Muscle of arm (tissue), 12 donors: ENCODE data around the gene CDC42EP4. TPM values are rescaled to one million over a fixed set of nuclear protein-coding genes. Genes with fewer than 3 reads are reported as not detected.

Experiments used
- DNase-seq: peaks from one replicate; pipeline ENCODE4 v3.0.0-alpha.2; 2013
- polyA plus RNA-seq, 12 donors: library from polyadenylated mRNA; unstranded; fragments of 120-200 nt; gene quantifications; one replicate each; pipeline ENCODE4 v1.2.1, GENCODE V29; 2013; ENCODE audit not compliant: insufficient read length in 12 of 12

The CDC42EP4 gene
- polyA plus RNA-seq, 12 donors: 15.6 to 45.2 (median 20.1) TPM; not detected in 1

- peak; percentile 41 for DNase-seq
These were observed 7.4 kb downstream of the CDC42EP4 start for GRCh38 chr17:73304438-73304837.

- no peak for DNase-seq
These were observed 9.6 kb downstream of the CDC42EP4 start for GRCh38 chr17:73302189-73302588.

- DNase-seq: no peak
These were observed 10.4 kb downstream of the CDC42EP4 start for GRCh38 chr17:73301369-73301768.

GRCh38 chr17:73300392-73300791 is 11.4 kb downstream of the CDC42EP4 start:
- DNase-seq: no peak

- DNase-seq: no peak
These were observed 13.6 kb downstream of the CDC42EP4 start for GRCh38 chr17:73297934-73298861.

GRCh38 chr17:73293480-73293911 is 18.3 kb downstream of the CDC42EP4 start:
- DNase-seq: no peak

- no peak for DNase-seq
These were observed 18.8 kb downstream of the CDC42EP4 start for GRCh38 chr17:73293031-73293430.

- DNase-seq: no peak
These were observed 19.7 kb downstream of the CDC42EP4 start for GRCh38 chr17:73292031-73292531.

GRCh38 chr17:73291260-73291801 is 20.5 kb downstream of the CDC42EP4 start:
- no peak for DNase-seq

- DNase-seq: no peak
These were observed 21.2 kb downstream of the CDC42EP4 start for GRCh38 chr17:73290399-73291259.

- no peak for DNase-seq
These were observed 22.1 kb downstream of the CDC42EP4 start for GRCh38 chr17:73289549-73290254.

GRCh38 chr17:73288534-73289302 is 23.1 kb downstream of the CDC42EP4 start:
- no peak for DNase-seq

- no peak for DNase-seq
These were observed 24.9 kb downstream of the CDC42EP4 start for GRCh38 chr17:73286863-73287296.

- no peak for DNase-seq
These were observed 25.6 kb downstream of the CDC42EP4 start for GRCh38 chr17:73285916-73286862.

GRCh38 chr17:73285603-73285908 is 26.2 kb downstream of the CDC42EP4 start:
- no peak for DNase-seq

- DNase-seq: no peak
These were observed 26.7 kb downstream of the CDC42EP4 start for GRCh38 chr17:73284906-73285602.

- no peak for DNase-seq
These were observed 27.4 kb downstream of the CDC42EP4 start for GRCh38 chr17:73284354-73284753.

- DNase-seq: no peak
These were observed 27.9 kb downstream of the CDC42EP4 start for GRCh38 chr17:73283841-73284282.

GRCh38 chr17:73283250-73283649 is 28.6 kb downstream of the CDC42EP4 start:
- no peak for DNase-seq
